Osteocyte (in vitro differentiated cells): ENCODE data around the gene ITGA6. TPM values are rescaled to one million over a fixed set of nuclear protein-coding genes. Genes with fewer than 3 reads are reported as not detected.

Experiments
- DNase-seq: peaks from one replicate; pipeline ENCODE4 v3.0.0; 2021; ENCODE audit warnings: mixed read lengths; ENCODE audit not compliant: unreplicated experiment; ENCODE audit errors: extremely low spot score
- H3K27ac Mint-ChIP-seq: one replicate; pipeline ENCODE4 v1.8.0; 2021; ENCODE audit warnings: mild to moderate bottlenecking, mixed read lengths; ENCODE audit not compliant: unreplicated experiment
- H3K27me3 Mint-ChIP-seq: one replicate; pipeline ENCODE4 v1.8.0; 2021; ENCODE audit warnings: mixed read lengths; ENCODE audit not compliant: unreplicated experiment
- H3K36me3 Mint-ChIP-seq: one replicate; pipeline ENCODE4 v1.8.0; 2021; ENCODE audit warnings: mixed read lengths; ENCODE audit not compliant: unreplicated experiment
- H3K4me1 Mint-ChIP-seq: one replicate; pipeline ENCODE4 v1.8.0; 2021; ENCODE audit warnings: mixed read lengths; ENCODE audit not compliant: unreplicated experiment
- H3K4me3 Mint-ChIP-seq: one replicate; pipeline ENCODE4 v1.8.0; 2021; ENCODE audit warnings: mild to moderate bottlenecking, moderate library complexity, mixed read lengths; ENCODE audit not compliant: unreplicated experiment
- H3K9me3 Mint-ChIP-seq: one replicate; pipeline ENCODE4 v1.8.0; 2021; ENCODE audit warnings: mixed read lengths; ENCODE audit not compliant: unreplicated experiment
- CTCF ChIP-seq: fragments of 200-600 bp; sonication (generic); IDR thresholded peaks from 2 replicates; pipeline ENCODE4 v1.5.0; 2021; ENCODE audit warnings: antibody characterized with exemption, mild to moderate bottlenecking, moderate library complexity
- total RNA-seq: library from RNA; stranded (reverse); gene quantifications from 2 replicates; pipeline ENCODE4 v1.2.1, GENCODE V29; 2021

ITGA6 gene
- total RNA-seq, 1 donor from 2014 or later: 4.2 TPM

DNA sequence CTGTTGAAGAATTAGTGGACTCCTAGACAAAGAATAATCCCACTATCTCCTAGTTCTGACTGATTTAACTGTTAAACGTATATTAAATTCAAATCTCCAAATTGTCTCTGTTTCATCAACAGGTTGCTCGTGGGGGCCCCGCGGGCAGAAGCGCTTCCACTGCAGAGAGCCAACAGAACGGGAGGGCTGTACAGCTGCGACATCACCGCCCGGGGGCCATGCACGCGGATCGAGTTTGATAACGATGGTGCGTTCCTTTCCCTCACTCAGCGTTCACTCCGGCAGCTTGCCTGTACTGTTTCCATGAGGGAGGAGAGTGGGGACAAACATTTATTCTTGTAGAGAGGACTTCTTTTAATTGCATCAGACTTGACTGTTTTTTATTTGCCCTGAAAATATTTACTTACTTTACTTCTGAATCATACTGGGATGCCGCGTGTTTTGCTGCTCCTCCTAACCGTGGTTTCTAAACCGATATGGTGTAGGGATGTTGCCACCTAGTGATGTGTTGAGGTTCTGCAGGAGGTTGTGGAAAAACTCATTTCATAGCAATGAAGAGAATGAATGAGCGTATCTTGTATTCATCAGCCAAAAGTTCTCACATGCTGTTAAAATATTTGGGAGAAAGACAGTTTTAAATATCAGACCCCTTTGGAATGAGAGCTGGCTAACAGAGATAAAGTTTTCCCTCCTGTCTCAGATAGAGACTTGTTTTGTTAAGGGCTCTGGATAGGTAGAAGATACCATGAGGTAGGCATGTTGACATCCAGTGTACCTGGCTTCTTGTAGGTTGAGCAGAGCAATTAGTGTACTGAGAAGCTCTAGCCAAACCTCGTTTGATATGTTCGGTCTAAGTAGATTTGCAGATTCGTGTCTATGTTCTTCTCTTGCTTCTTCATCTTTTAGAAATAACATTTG lies 38.3 kb downstream of the ITGA6 start:
- Mint-ChIP-seq H3K4me1 (peaks cover 9% of the 10 kb centered on the region), H3K4me3 (peak overlapping the region; percentile 72), H3K27me3 (no peaks in the 10 kb centered on the region), H3K36me3 (no peaks in the 10 kb centered on the region), H3K9me3 (no peaks in the 10 kb centered on the region), H3K27ac (no peak overlapping the region)
- peak; percentile 92 for TF ChIP-seq CTCF
- no peak for DNase-seq

GRCh38 chr2:172467382-172467781 lies 40.0 kb downstream of the ITGA6 start:
- H3K9me3 Mint-ChIP-seq: no peaks in the 10 kb centered on the region
- H3K4me3 Mint-ChIP-seq: no peak overlapping the region
- no peaks in the 10 kb centered on the region for H3K36me3 Mint-ChIP-seq
- no peak for DNase-seq
- peak; percentile 34 for TF ChIP-seq CTCF
- peaks cover 6% of the 10 kb centered on the region for H3K4me1 Mint-ChIP-seq
- H3K27ac Mint-ChIP-seq: no peak overlapping the region
- H3K27me3 Mint-ChIP-seq: no peaks in the 10 kb centered on the region

DNA sequence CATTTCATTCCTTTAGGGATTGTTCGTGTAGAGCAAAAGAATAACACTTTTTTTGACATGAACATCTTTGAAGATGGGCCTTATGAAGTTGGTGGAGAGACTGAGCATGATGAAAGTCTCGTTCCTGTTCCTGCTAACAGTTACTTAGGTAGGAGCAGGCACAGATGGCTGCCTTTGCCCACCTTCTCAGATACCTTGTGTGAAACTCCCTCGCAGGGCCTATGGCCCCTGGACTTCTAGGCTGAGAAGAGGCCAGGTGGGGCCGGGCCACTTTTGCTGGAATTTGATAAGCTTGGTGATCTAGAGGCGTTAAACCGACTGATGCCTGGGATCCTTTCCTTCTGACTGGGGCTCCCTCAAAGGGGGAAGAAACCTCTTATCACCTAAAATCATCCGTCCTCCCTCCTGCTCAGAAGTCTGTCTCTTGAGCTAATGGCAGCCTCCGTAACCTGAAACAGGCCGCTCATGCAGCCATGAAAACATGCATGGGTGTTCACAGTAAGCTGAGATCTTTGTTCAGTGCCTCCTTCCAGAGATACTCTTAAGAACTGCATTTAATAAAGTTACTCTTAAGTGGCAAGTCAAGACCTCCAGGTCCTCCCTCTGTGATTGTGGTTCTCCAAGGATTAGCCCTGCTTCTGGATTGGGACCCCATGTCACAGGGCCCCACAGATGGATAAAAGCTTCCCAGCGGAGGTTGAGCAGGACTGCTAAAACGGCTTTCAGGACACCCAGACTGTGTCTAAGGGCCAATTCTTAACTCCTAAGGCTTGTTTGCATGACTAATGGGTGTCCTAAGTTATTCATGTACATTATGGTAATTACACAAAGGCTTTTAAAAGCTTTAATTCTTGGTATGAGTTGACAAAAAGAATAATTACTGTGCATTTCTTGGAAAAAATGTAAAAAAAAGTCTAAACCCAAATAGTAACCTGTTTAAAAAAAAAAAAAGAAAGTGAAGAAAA lies 43.9 kb downstream of the ITGA6 start:
- Mint-ChIP-seq H3K36me3 (no peaks in the 10 kb centered on the region), H3K27ac (no peak overlapping the region), H3K27me3 (no peaks in the 10 kb centered on the region), H3K4me3 (no peak overlapping the region), H3K9me3 (no peaks in the 10 kb centered on the region), H3K4me1 (no peaks in the 10 kb centered on the region)
- DNase-seq: no peak
- no peak for TF ChIP-seq CTCF

GRCh38 chr2:172472446-172473033 lies 45.2 kb downstream of the ITGA6 start:
- Mint-ChIP-seq H3K4me1 (no peaks in the 10 kb centered on the region), H3K4me3 (no peak overlapping the region), H3K27me3 (no peaks in the 10 kb centered on the region), H3K27ac (no peak overlapping the region), H3K9me3 (no peaks in the 10 kb centered on the region), H3K36me3 (no peaks in the 10 kb centered on the region)
- TF ChIP-seq CTCF: no peak
- no peak for DNase-seq
